ENCODE measurements around the gene ADAMTS2.

Gene ADAMTS2

DNA sequence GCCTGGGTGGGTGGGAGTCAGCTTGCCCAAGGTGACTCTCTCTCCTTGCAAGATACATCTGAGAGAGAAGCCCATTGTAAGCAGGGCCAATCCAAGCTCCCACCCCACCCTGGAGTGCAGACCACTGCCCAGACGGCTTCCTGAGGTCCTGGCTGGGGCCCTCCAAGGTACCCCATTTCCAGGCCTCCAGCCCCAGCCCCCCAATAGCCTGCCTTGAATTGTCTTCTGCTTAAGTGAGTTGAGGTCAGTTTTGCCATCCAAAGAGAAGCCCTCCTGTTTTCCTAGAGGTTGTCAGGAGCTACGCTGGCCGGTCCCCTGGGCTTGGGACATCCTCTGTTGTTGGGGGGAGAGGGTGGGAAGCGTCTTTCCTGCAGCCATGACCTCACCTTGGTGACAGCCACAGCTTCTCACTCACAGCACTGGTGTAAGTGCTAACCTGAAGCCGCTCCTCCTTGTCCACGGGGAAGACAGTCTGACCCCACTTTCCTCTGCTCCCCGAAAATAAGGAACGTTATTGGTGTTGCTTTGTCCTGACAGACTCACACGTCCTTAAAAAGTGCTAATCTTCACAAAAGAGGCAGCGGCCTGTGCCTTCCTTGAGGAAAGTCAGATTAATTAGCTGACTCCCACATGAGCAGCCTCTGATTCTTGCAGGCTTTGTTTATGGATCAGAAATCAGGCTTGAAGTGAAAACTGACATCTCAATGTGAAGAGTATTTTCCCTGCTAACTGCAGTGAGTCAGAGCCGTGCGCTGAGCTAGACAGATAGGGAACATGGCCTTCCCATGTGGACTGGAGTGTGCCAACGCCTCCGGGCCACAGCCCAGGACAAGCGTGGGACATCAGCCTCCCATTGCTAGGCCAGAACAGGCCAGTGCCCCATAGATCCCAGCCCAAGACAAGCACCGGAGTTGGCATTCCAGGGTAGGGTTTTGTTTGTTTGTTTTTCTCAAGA is 52.3 kb downstream of the ADAMTS2 start:
- TF ChIP-seq, protein P1, sequence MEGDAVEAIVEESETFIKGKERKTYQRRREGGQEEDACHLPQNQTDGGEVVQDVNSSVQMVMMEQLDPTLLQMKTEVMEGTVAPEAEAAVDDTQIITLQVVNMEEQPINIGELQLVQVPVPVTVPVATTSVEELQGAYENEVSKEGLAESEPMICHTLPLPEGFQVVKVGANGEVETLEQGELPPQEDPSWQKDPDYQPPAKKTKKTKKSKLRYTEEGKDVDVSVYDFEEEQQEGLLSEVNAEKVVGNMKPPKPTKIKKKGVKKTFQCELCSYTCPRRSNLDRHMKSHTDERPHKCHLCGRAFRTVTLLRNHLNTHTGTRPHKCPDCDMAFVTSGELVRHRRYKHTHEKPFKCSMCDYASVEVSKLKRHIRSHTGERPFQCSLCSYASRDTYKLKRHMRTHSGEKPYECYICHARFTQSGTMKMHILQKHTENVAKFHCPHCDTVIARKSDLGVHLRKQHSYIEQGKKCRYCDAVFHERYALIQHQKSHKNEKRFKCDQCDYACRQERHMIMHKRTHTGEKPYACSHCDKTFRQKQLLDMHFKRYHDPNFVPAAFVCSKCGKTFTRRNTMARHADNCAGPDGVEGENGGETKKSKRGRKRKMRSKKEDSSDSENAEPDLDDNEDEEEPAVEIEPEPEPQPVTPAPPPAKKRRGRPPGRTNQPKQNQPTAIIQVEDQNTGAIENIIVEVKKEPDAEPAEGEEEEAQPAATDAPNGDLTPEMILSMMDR (IDR thresholded peaks at IDR 0.05; ENCODE audit: borderline replicate concordance, insufficient read depth, low read depth, low read length): no peak
- no peak overlapping the region for H3K4me3 ChIP-seq (ENCODE audit: low read depth, low read length)

DNA sequence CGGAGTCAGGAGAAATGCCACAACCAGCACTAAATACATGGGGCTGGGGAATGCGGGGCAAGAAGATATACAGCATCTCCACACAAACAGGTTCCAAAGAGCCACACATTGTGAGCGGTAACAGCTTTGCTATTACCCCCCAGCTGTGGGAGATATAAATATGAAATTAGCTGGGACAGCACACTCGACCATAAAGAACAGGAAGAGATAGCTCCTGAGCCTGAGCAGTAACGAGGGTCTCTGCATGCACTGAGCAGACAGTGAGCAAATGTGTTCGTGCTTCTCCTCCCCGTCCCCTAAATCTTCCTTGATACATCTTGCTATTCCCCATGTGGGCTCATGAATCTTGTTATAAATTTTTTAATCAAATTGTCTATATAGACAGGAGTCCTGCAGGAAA is 53.1 kb downstream of the ADAMTS2 start:
- TF ChIP-seq, protein P1 (IDR thresholded peaks at IDR 0.05; ENCODE audit: borderline replicate concordance, insufficient read depth, low read depth, low read length): no peak
- H3K4me3 ChIP-seq (ENCODE audit: low read depth, low read length): no peak overlapping the region

- TF ChIP-seq, protein P1 (IDR thresholded peaks at IDR 0.05; ENCODE audit: borderline replicate concordance, insufficient read depth, low read depth, low read length): no peak
- no peak overlapping the region for H3K4me3 ChIP-seq (ENCODE audit: low read depth, low read length)
Measured at GRCh38 chr5:179290681-179291540, 54.4 kb downstream of the ADAMTS2 start.

- TF ChIP-seq, protein P1 (IDR thresholded peaks at IDR 0.05; ENCODE audit: borderline replicate concordance, insufficient read depth, low read depth, low read length): no peak
- no peak overlapping the region for H3K4me3 ChIP-seq (ENCODE audit: low read depth, low read length)
Measured at GRCh38 chr5:179289756-179290385, 55.4 kb downstream of the ADAMTS2 start.

- no peak overlapping the region for H3K4me3 ChIP-seq (ENCODE audit: low read depth, low read length)
- TF ChIP-seq, protein P1 (IDR thresholded peaks at IDR 0.05; ENCODE audit: borderline replicate concordance, insufficient read depth, low read depth, low read length): no peak
Measured at GRCh38 chr5:179288809-179289185, 56.5 kb downstream of the ADAMTS2 start.

GRCh38 chr5:179288101-179288808 is 57.0 kb downstream of the ADAMTS2 start:
- no peak overlapping the region for H3K4me3 ChIP-seq (ENCODE audit: low read depth, low read length)
- TF ChIP-seq, protein P1 (IDR thresholded peaks at IDR 0.05; ENCODE audit: borderline replicate concordance, insufficient read depth, low read depth, low read length): no peak
